H1 (cell line): ENCODE data around the gene GSTO2. TPM values are rescaled to one million over a fixed set of nuclear protein-coding genes. Genes with fewer than 3 reads are reported as not detected.

Experiments used
- CTCF ChIA-PET: fragments of 300-600 bp; sonication (Branson Sonifier 250); formaldehyde crosslinking; loops from one replicate; lab custom pipeline; 2021; ENCODE audit not compliant: partially characterized antibody; lab: Charles Lee
- POLR2A ChIA-PET: fragments of 300-600 bp; sonication (Branson Sonifier 250); formaldehyde crosslinking; loops from one replicate; lab custom pipeline; 2021; ENCODE audit warnings: inconsistent platforms; ENCODE audit not compliant: partially characterized antibody; lab: Charles Lee
- DNase-seq, 2 experiments: peaks; one replicate each; pipeline versions ENCODE4 v3.0.0 to v3.0.0-alpha.2; 2010 to 2022; ENCODE audit warnings: low spot score in 2 of 2, low read depth in 1 of 2, mixed read lengths in 1 of 2
- FAIRE-seq: peaks from 2 replicates; lab custom pipeline; 2011; peaks lifted over from hg19 to GRCh38; lab: Jason Lieb, UNC
- H2AFZ ChIP-seq: 2 replicates; pipeline ENCODE4 v1.8.1; 2012; ENCODE audit warnings: low read length, inconsistent platforms
- H2AK5ac ChIP-seq: 2 replicates; pipeline ENCODE4 v1.6.1; 2013; ENCODE audit warnings: low read depth, low read length
- H2BK120ac ChIP-seq: replicated peaks from 2 replicates; pipeline ENCODE3; 2013; ENCODE audit warnings: low read depth, low read length, inconsistent platforms
- H2BK12ac ChIP-seq: 2 replicates; pipeline ENCODE4 v1.6.1; 2013; ENCODE audit warnings: low read depth, low read length
- H2BK15ac ChIP-seq: 2 replicates; pipeline ENCODE4 v1.6.1; 2013; ENCODE audit warnings: low read length
- H2BK20ac ChIP-seq: 2 replicates; pipeline ENCODE4 v1.6.1; 2013; ENCODE audit warnings: low read length
- H2BK5ac ChIP-seq: 2 replicates; pipeline ENCODE4 v1.6.1; 2013; ENCODE audit warnings: low read depth, low read length
- H3K14ac ChIP-seq: 2 replicates; pipeline ENCODE4 v1.6.1; 2013; ENCODE audit warnings: inconsistent platforms; ENCODE audit not compliant: insufficient read length
- H3K18ac ChIP-seq: 2 replicates; pipeline ENCODE4 v1.6.1; 2013; ENCODE audit warnings: low read length; ENCODE audit errors: extremely low read depth
- H3K23ac ChIP-seq: 2 replicates; pipeline ENCODE4 v1.6.1; 2013; ENCODE audit warnings: inconsistent platforms; ENCODE audit not compliant: insufficient read length
- H3K23me2 ChIP-seq: 2 replicates; pipeline ENCODE4 v1.6.1; 2013; ENCODE audit warnings: low read depth, low read length
- H3K27ac ChIP-seq: 2 replicates; pipeline ENCODE4 v1.6.1; 2011; ENCODE audit warnings: low read depth, low read length, inconsistent platforms
- H3K27me3 ChIP-seq, 4 experiments: replicated peaks in 1 of 4; 1 replicate in 1 of 4; 2 replicates in 3 of 4; pipeline versions ENCODE4 v1.6.1 to v1.8.1; 2011 to 2013; ENCODE audit warnings: low read length in 3 of 4, mild to moderate bottlenecking in 3 of 4, inconsistent platforms in 2 of 4, mixed read lengths in 2 of 4, moderate library complexity in 1 of 4; ENCODE audit not compliant: control insufficient read depth in 3 of 4, insufficient read depth in 3 of 4; ENCODE audit errors: extremely low read depth in 1 of 4
- H3K36me3 ChIP-seq, 4 experiments: 2 replicates each; pipeline versions ENCODE4 v1.6.1 to v1.8.1; 2011 to 2013; ENCODE audit warnings: mild to moderate bottlenecking in 4 of 4, low read length in 3 of 4, moderate library complexity in 2 of 4, control low read depth in 1 of 4, inconsistent platforms in 1 of 4; ENCODE audit not compliant: insufficient read depth in 4 of 4, control insufficient read depth in 2 of 4
- H3K4ac ChIP-seq: replicated peaks from 2 replicates; pipeline ENCODE3; 2013; ENCODE audit warnings: low read length, low read depth, mixed read lengths, inconsistent platforms; ENCODE audit not compliant: insufficient read length
- H3K4me1 ChIP-seq, 4 experiments: replicated peaks in 1 of 4; 1 replicate in 1 of 4; 2 replicates in 3 of 4; pipeline versions ENCODE4 v1.6.1 to v1.8.1; 2011 to 2013; ENCODE audit warnings: low read length in 3 of 4, inconsistent platforms in 2 of 4, mixed read lengths in 1 of 4; ENCODE audit not compliant: insufficient read depth in 4 of 4, control insufficient read depth in 3 of 4
- H3K4me2 ChIP-seq, 2 experiments: 2 replicates each; pipeline versions ENCODE4 v1.6.1 to v1.8.1; 2011 to 2013; ENCODE audit warnings: low read depth in 2 of 2, low read length in 2 of 2, control low read depth in 1 of 2, inconsistent platforms in 1 of 2, mild to moderate bottlenecking in 1 of 2; ENCODE audit not compliant: insufficient read depth in 1 of 2
- H3K4me3 ChIP-seq, 4 experiments: fragments of 200-600, 300-600 bp in 1 of 4; sonication (generic), shearing (Covaris generic), sonication (Bioruptor Twin) in 1 of 4; 2 replicates each; pipeline versions ENCODE4 v1.5.1 to v1.8.1; 2011 to 2016; ENCODE audit warnings: low read length in 4 of 4, low read depth in 3 of 4, control low read depth in 2 of 4, inconsistent platforms in 2 of 4, mild to moderate bottlenecking in 2 of 4, mixed read lengths in 1 of 4, moderate library complexity in 1 of 4; ENCODE audit not compliant: insufficient read depth in 2 of 4; ENCODE audit errors: extremely low read depth in 1 of 4
- H3K56ac ChIP-seq: replicated peaks from 2 replicates; pipeline ENCODE3; 2013; ENCODE audit warnings: low read depth, mild to moderate bottlenecking, mixed read lengths, low read length, inconsistent platforms; ENCODE audit not compliant: insufficient read length
- H3K79me1 ChIP-seq: 2 replicates; pipeline ENCODE4 v1.6.1; 2013; ENCODE audit warnings: low read depth, low read length, control low read depth
- H3K79me2 ChIP-seq, 2 experiments: 2 replicates each; pipeline versions ENCODE4 v1.6.1 to v1.8.1; 2012 to 2013; ENCODE audit warnings: low read length in 2 of 2, mild to moderate bottlenecking in 2 of 2, inconsistent platforms in 1 of 2; ENCODE audit not compliant: insufficient read depth in 2 of 2, control insufficient read depth in 1 of 2
- H3K9ac ChIP-seq, 4 experiments: replicated peaks in 1 of 4; 1 replicate in 1 of 4; 2 replicates in 3 of 4; pipeline versions ENCODE4 v1.6.1 to v1.8.1; 2011 to 2013; ENCODE audit warnings: low read depth in 3 of 4, low read length in 3 of 4, control low read depth in 2 of 4, mild to moderate bottlenecking in 2 of 4, moderate library complexity in 2 of 4, inconsistent platforms in 1 of 4; ENCODE audit errors: extremely low read depth in 1 of 4
- H3K9me3 ChIP-seq, 2 experiments: 2 replicates each; pipeline versions ENCODE4 v1.6.1 to v1.8.1; 2012 to 2013; ENCODE audit warnings: mild to moderate bottlenecking in 2 of 2, moderate library complexity in 2 of 2, control low read depth in 1 of 2, inconsistent platforms in 1 of 2, low read depth in 1 of 2, low read length in 1 of 2, mixed read lengths in 1 of 2; ENCODE audit not compliant: insufficient read depth in 2 of 2
- H4K20me1 ChIP-seq, 2 experiments: replicated peaks in 1 of 2; 2 replicates each; pipeline versions ENCODE3 to v1.8.1; 2011 to 2013; ENCODE audit warnings: inconsistent platforms in 2 of 2, low read length in 2 of 2, mild to moderate bottlenecking in 1 of 2; ENCODE audit not compliant: insufficient read depth in 2 of 2, control insufficient read depth in 1 of 2
- H4K5ac ChIP-seq: 2 replicates; pipeline ENCODE4 v1.6.1; 2013; ENCODE audit warnings: low read length, low read depth, mixed read lengths, inconsistent platforms; ENCODE audit not compliant: insufficient read length
- H4K8ac ChIP-seq: 2 replicates; pipeline ENCODE4 v1.8.0; 2013; ENCODE audit warnings: mild to moderate bottlenecking, moderate library complexity, low read length, inconsistent platforms; ENCODE audit not compliant: insufficient read depth; ENCODE audit errors: extremely low read depth
- H4K91ac ChIP-seq: replicated peaks from 2 replicates; pipeline ENCODE3; 2013; ENCODE audit warnings: low read length, mixed read lengths, inconsistent platforms; ENCODE audit not compliant: insufficient read length
- ATF3 ChIP-seq: IDR thresholded peaks from 2 replicates; pipeline ENCODE4 v1.6.1; 2011; ENCODE audit warnings: low read depth, mild to moderate bottlenecking, low read length; ENCODE audit not compliant: insufficient read depth
- CEBPB ChIP-seq: IDR thresholded peaks from 2 replicates; pipeline ENCODE4 v1.6.1; 2012; ENCODE audit warnings: low read depth, low read length
- CHD2 ChIP-seq: IDR thresholded peaks from 2 replicates; pipeline ENCODE4 v1.6.1; 2012; ENCODE audit warnings: low read length, improper control_type of control experiment
- HDAC2 ChIP-seq, 2 experiments: fragments of 300-600 bp in 1 of 2; sonication (generic) in 1 of 2; IDR thresholded peaks; 2 replicates each; pipeline ENCODE4 v1.6.1; 2011 to 2012; ENCODE audit warnings: low read depth in 2 of 2, low read length in 2 of 2, mild to moderate bottlenecking in 2 of 2, moderate library complexity in 2 of 2, borderline replicate concordance in 1 of 2, inconsistent platforms in 1 of 2
- POLR2AphosphoS5 ChIP-seq: IDR thresholded peaks from 2 replicates; pipeline ENCODE4 v1.6.1; 2011; ENCODE audit warnings: low read depth, low read length
- RAD21 ChIP-seq, 2 experiments: IDR thresholded peaks in 1 of 2; conservative IDR thresholded peaks in 1 of 2; 2 replicates each; pipeline ENCODE4 v1.6.1; 2011; ENCODE audit warnings: low read depth in 2 of 2, low read length in 2 of 2, improper control_type of control experiment in 1 of 2, inconsistent platforms in 1 of 2, mild to moderate bottlenecking in 1 of 2, moderate library complexity in 1 of 2
- SP1 ChIP-seq: IDR thresholded peaks from 2 replicates; pipeline ENCODE4 v1.6.1; 2011; ENCODE audit warnings: low read depth, low read length
- SUZ12 ChIP-seq: fragments of 200-600 bp; sonication (generic); IDR thresholded peaks from 2 replicates; pipeline ENCODE4 v1.6.1; 2012; ENCODE audit warnings: mild to moderate bottlenecking, inconsistent platforms, low read length, moderate library complexity, mixed read lengths
- TAF7 ChIP-seq: optimal IDR thresholded peaks from 2 replicates; pipeline ENCODE3; 2011; ENCODE audit warnings: low read depth, mild to moderate bottlenecking, inconsistent platforms, low read length, moderate library complexity, borderline replicate concordance
- TCF12 ChIP-seq: IDR thresholded peaks from 2 replicates; pipeline ENCODE4 v1.6.1; 2011; ENCODE audit warnings: low read depth, mild to moderate bottlenecking, low read length
- WGBS, 2 experiments: shearing (Covaris generic) in 1 of 2; methylation state at CpG; one replicate each; pipeline versions ENCODE4 v1.1.6 to v1.1.7; 2013 to 2015; ENCODE audit warnings: low lambda C conversion rate in 2 of 2, mixed read lengths in 2 of 2, inconsistent platforms in 1 of 2, low coverage in 1 of 2, missing lambda C conversion rate in 1 of 2; ENCODE audit not compliant: insufficient replicate concordance in 2 of 2, insufficient coverage in 1 of 2, insufficient read length in 1 of 2; ENCODE audit errors: extremely low coverage in 1 of 2, missing lambda C conversion rate in 1 of 2; 5-methylcytosine and 5-hydroxymethylcytosine counted together
- polyA plus RNA-seq, 7 experiments: library from polyadenylated mRNA; depleted of rRNA in 3 of 7; stranded (reverse) in 5 of 7; unstranded in 2 of 7; fragments of >200 nt in 5 of 7; fragments of 200-250 nt in 2 of 7; gene quantifications; 1 replicate in 5 of 7; 2 replicates in 1 of 7; 4 replicates in 1 of 7; pipeline versions ENCODE4 v1.2.1 to v1.2.3, GENCODE V29; 2011 to 2013; ENCODE audit warnings: missing spikeins in 2 of 7, mixed read lengths in 2 of 7
- total RNA-seq: library from RNA; stranded (reverse); fragmentation: NEBNext Ultra II Directional; extraction: Animal tissue kit (Norgen Biotek cat#: 25700); gene quantifications from 2 replicates; pipeline ENCODE4 v1.2.1, GENCODE V29; 2021

Gene GSTO2
- total and polyA plus RNA-seq, 2 of the 8 experiments (the other 6 are each of a cell fraction or from before 2014, with no cell fraction given), result 13.1 to 41.7 TPM

- Histone ChIP-seq H4K91ac (no peak overlapping the region), H2BK120ac (no peak overlapping the region), H3K23me2 (no peaks in the 10 kb centered on the region), H3K9me3 (peaks cover 12 to 14% of the 10 kb centered on the region in 2 experiments), H3K79me2 (no peaks in the 10 kb centered on the region), H3K79me1 (no peaks in the 10 kb centered on the region), H3K4me2 (no peak overlapping the region), H3K36me3 (no peaks in the 10 kb centered on the region), H3K14ac (no peak overlapping the region), H2BK15ac (no peak overlapping the region), H2BK20ac (no peak overlapping the region), H2BK5ac (no peak overlapping the region), H3K27ac (no peak overlapping the region), H3K23ac (no peak overlapping the region), H4K8ac (no peak overlapping the region), H4K5ac (no peak overlapping the region), H3K4me3 (no peak overlapping the region), H3K27me3 (no peaks in the 10 kb centered on the region), H2AFZ (no peak overlapping the region), H3K18ac (no peak overlapping the region), H3K56ac (no peak overlapping the region), H2AK5ac (no peak overlapping the region), H2BK12ac (no peak overlapping the region), H3K4me1 (peaks cover 0 to 7% (median 3%) of the 10 kb centered on the region in 4 experiments; a peak in 3 of 7 replicates), H3K9ac (no peak overlapping the region), H4K20me1 (no peaks in the 10 kb centered on the region), H3K4ac (no peak overlapping the region)
- DNase-seq (no peak), FAIRE-seq (no peak)
- TF ChIP-seq SUZ12, result no peak
- no peak for TF ChIP-seq CHD2
- TF ChIP-seq SP1, result no peak
- no peak for TF ChIP-seq CEBPB
- no peak for TF ChIP-seq TAF7
- TF ChIP-seq ATF3, result no peak
- TF ChIP-seq TCF12, result no peak
- no peak for TF ChIP-seq HDAC2 (IDR thresholded peaks at IDR 0.05; ENCODE audit: borderline replicate concordance in 1 of 2, low read depth in 2 of 2, low read length in 2 of 2)
- no peak for TF ChIP-seq POLR2AphosphoS5
- no peak for TF ChIP-seq RAD21 (IDR thresholded peaks at IDR 0.05 in 1 of 2, conservative IDR thresholded peaks at IDR 0.05 in 1 of 2; ENCODE audit: low read depth in 2 of 2, low read length in 2 of 2)
- POLR2A ChIA-PET, result interaction anchor here (2.4 kb wide), 1 partner anchor 25 kb away, joined by 9 read pairs; no protein-coding TSS in a partner anchor
- CTCF ChIA-PET, result interaction anchor here (1.0 to 14.8 kb wide), 14 partner anchors 9 to 318 kb away, joined by 3 to 331 read pairs (median 6); partner anchors contain the start of genes CFAP58 and ITPRIP
- 85% methylated on average over 4 of the region's 4 CpGs; no CpG with 5 or more reads in 1 of the 2 experiments for WGBS, 2 experiments
These were observed 35.4 kb downstream of the GSTO2 start for GRCh38 chr10:104304356-104304745.
